Testis (tissue), 3 donors: Measurements from ENCODE around the gene ANO4. TPM values are rescaled to one million over a fixed set of nuclear protein-coding genes. Genes with fewer than 3 reads are reported as not detected.
"Not testable (repeated sequence)": the region's sequence is repeated elsewhere in the genome, so short reads cannot be mapped to it uniquely, and the experiment has no call there.

ENCODE experiments used
- DNase-seq: peaks from one replicate; pipeline ENCODE4 v3.0.0-alpha.2; 2019
- H3K27ac ChIP-seq, 2 donors: fragments of 200-600 bp; sonication (generic); one replicate each; pipeline ENCODE4 v1.5.1; 2019
- H3K27me3 ChIP-seq: fragments of 200-600 bp; sonication (generic); one replicate; pipeline ENCODE4 v1.5.1; 2019
- H3K36me3 ChIP-seq: fragments of 200-600 bp; sonication (generic); one replicate; pipeline ENCODE4 v1.5.1; 2017; ENCODE audit warnings: low read depth; ENCODE audit errors: missing control alignments
- H3K4me1 ChIP-seq: fragments of 200-600 bp; sonication (generic); one replicate; pipeline ENCODE4 v1.5.1; 2019
- H3K4me3 ChIP-seq, 2 donors: fragments of 200-600 bp; sonication (generic); one replicate each; pipeline ENCODE4 v1.5.1; 2017 to 2019
- H3K9me3 ChIP-seq: fragments of 200-600 bp; sonication (generic); one replicate; pipeline ENCODE4 v1.5.1; 2017
- CTCF ChIP-seq, 3 experiments: fragments of 450-650 bp in 2 of 3; fragments of 200-600 bp in 1 of 3; sonication (generic) in 1 of 3; IDR thresholded peaks; one replicate each; pipeline ENCODE4 v1.5.1; 2016 to 2019; ENCODE audit warnings: antibody characterized with exemption in 3 of 3, mild to moderate bottlenecking in 2 of 3, moderate library complexity in 1 of 3
- POLR2A ChIP-seq: fragments of 450-650 bp; IDR thresholded peaks from one replicate; pipeline ENCODE4 v1.6.1; 2017; ENCODE audit warnings: antibody characterized with exemption, mild to moderate bottlenecking, moderate library complexity
- WGBS, 2 donors: methylation state at CpG; one replicate each; pipeline ENCODE4 v1.1.5; 2018; 5-methylcytosine and 5-hydroxymethylcytosine counted together
- intact Hi-C: fragments of 100-400 bp; cut with DNase I; formaldehyde crosslinking; loops from one replicate; pipeline ENCODE4 v1.15.1; 2023; ENCODE audit warnings: low total_unique reads
- polyA plus RNA-seq: library from polyadenylated mRNA; stranded (reverse); fragments of 350-450 nt; fragmentation: Illumina TruSeq; extraction: RNeasy Lipid Tissue Mini Kit (QIAGEN cat#74804); gene quantifications from one replicate; pipeline ENCODE4 v1.2.3, GENCODE V29; 2014; ENCODE audit warnings: low read depth, low replicate concordance; ENCODE audit not compliant: insufficient read depth
- total RNA-seq, 2 donors: library from RNA; depleted of rRNA; stranded (reverse); fragments of >200 nt; gene quantifications; one replicate each; pipeline ENCODE4 v1.2.3, GENCODE V29; 2016

The ANO4 gene
- total and polyA plus RNA-seq, 3 donors from 2014 or later = 2.4 to 13.0 (median 9.5) TPM

GRCh38 chr12:100919116-100919515 lies 124.5 kb downstream of the ANO4 start:
- no peaks in the 10 kb centered on the region for H3K9me3 ChIP-seq

GRCh38 chr12:100920493-100920892 lies 125.9 kb downstream of the ANO4 start:
- Histone ChIP-seq H3K9me3 (no peaks in the 10 kb centered on the region), H3K36me3 (no peaks in the 10 kb centered on the region), H3K27me3 (no peaks in the 10 kb centered on the region), H3K4me3 (no peak overlapping the region), H3K27ac (no peak overlapping the region), H3K4me1 (no peaks in the 10 kb centered on the region)
- TF ChIP-seq POLR2A = no peak
- TF ChIP-seq CTCF (IDR thresholded peaks at IDR 0.05) = no peak
- WGBS, 2 donors = 84 to 85% methylated on average over 4 of the region's 4 CpGs
- DNase-seq = no peak
- intact Hi-C loops = no loop called here

More at GRCh38 chr12:100919116-100919515, 124.5 kb downstream of the ANO4 start:
- no peak overlapping the region for H3K4me3 ChIP-seq
- no peaks in the 10 kb centered on the region for H3K36me3 ChIP-seq
- no peak overlapping the region for H3K27ac ChIP-seq
- DNase-seq = no peak
- TF ChIP-seq POLR2A = no peak
- TF ChIP-seq CTCF (IDR thresholded peaks at IDR 0.05) = no peak
- 67% methylated on average over 2 of the region's 2 CpGs for WGBS, 2 donors
- no peaks in the 10 kb centered on the region for H3K4me1 ChIP-seq
- intact Hi-C loops = no loop called here
- H3K27me3 ChIP-seq = no peaks in the 10 kb centered on the region

GRCh38 chr12:100926669-100927248 lies 132.2 kb downstream of the ANO4 start:
- H3K27ac ChIP-seq = no peak overlapping the region
- H3K4me3 ChIP-seq = no peak overlapping the region
- WGBS, 2 donors = 0% methylated on average over 1 of the region's 1 CpG
- no peaks in the 10 kb centered on the region for H3K9me3 ChIP-seq
- no peaks in the 10 kb centered on the region for H3K4me1 ChIP-seq
- H3K36me3 ChIP-seq = no peaks in the 10 kb centered on the region
- DNase-seq = peak; percentile 23
- TF ChIP-seq CTCF (IDR thresholded peaks at IDR 0.05) (peak in 2 of 3 experiments; percentile 3 to 11), POLR2A (no peak)
- intact Hi-C loops = no loop called here
- H3K27me3 ChIP-seq = no peaks in the 10 kb centered on the region

- no peak for TF ChIP-seq CTCF (IDR thresholded peaks at IDR 0.05)
- no peak for TF ChIP-seq POLR2A
- intact Hi-C loops = no loop called here
- 85 to 89% methylated on average over 4 of the region's 4 CpGs for WGBS, 2 donors
- no peaks in the 10 kb centered on the region for H3K4me1 ChIP-seq
- no peaks in the 10 kb centered on the region for H3K36me3 ChIP-seq
- no peak overlapping the region for H3K27ac ChIP-seq
- no peak overlapping the region for H3K4me3 ChIP-seq
- H3K27me3 ChIP-seq = no peaks in the 10 kb centered on the region
- no peak for DNase-seq
- no peaks in the 10 kb centered on the region for H3K9me3 ChIP-seq
Measured at GRCh38 chr12:100927826-100928225, 133.2 kb downstream of the ANO4 start.

- Histone ChIP-seq H3K4me1 (no peaks in the 10 kb centered on the region), H3K27me3 (no peaks in the 10 kb centered on the region), H3K9me3 (no peaks in the 10 kb centered on the region), H3K27ac (no peak overlapping the region), H3K36me3 (no peaks in the 10 kb centered on the region), H3K4me3 (no peak overlapping the region)
- no peak for DNase-seq
- TF ChIP-seq POLR2A (no peak), CTCF (IDR thresholded peaks at IDR 0.05) (no peak)
- WGBS, 2 donors = 70 to 72% methylated on average over 2 of the region's 2 CpGs
- intact Hi-C loops = no loop called here
Measured at GRCh38 chr12:100932571-100932970, 138.0 kb downstream of the ANO4 start.

- H3K36me3 ChIP-seq, H3K9me3 ChIP-seq, H3K27me3 ChIP-seq, DNase-seq, H3K27ac ChIP-seq, H3K4me1 ChIP-seq, H3K4me3 ChIP-seq, intact Hi-C loops: not testable (repeated sequence)
- WGBS, 2 donors = 75 to 96% methylated on average over 1 of the region's 1 CpG
Measured at GRCh38 chr12:100933531-100933930, 139.0 kb downstream of the ANO4 start.
